Right kidney (tissue), 1 donor: Measurements from ENCODE around the gene KIF22.
"Not testable (repeated sequence)": the region's sequence is repeated elsewhere in the genome, so short reads cannot be mapped to it uniquely, and the experiment has no call there.

Experiments
- DNase-seq: peaks from one replicate; pipeline ENCODE4 v3.0.0-alpha.2; 2016

The KIF22 gene

DNA sequence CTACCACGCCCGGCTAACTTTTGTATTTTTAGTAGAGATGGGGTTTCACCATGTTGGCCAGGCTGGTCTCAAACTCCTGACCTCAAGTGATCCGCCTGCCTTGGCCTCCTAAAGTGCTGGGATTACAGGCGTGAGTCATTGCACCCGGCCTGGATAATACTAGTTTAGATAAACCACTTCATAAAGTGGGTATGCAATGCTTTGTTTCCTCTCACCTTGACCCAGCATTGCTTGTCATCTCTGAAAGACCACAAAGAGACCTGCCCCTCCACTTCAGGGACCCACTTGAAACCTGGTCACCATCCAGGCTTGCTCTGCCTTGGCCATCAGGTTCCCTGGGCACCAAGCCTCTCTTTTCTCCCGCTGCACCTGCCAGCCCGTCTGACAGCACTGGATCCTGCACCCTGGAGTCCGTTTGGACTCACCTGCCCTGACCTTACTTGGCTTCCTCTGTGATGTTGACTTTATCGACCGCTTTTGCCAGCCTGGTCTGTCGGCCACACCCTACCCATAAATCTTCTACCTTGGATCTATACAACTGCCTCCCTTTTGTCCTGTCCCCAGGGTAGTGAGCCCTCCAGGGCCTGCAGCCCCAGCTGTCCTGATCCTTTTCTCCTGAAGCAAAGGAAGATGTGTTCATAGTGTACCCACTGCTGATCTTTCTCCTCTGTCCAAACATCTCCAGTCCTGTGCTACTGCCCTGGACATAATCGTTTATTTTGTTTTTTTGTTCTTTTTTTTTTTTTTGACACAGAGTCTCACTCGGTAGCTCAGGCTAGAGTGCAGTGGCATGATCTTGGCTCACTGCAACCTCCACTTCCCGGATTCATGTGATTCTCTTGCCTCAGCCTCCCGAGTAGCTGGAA is 25.2 kb upstream of the KIF22 start:
- DNase-seq: no peak

DNA sequence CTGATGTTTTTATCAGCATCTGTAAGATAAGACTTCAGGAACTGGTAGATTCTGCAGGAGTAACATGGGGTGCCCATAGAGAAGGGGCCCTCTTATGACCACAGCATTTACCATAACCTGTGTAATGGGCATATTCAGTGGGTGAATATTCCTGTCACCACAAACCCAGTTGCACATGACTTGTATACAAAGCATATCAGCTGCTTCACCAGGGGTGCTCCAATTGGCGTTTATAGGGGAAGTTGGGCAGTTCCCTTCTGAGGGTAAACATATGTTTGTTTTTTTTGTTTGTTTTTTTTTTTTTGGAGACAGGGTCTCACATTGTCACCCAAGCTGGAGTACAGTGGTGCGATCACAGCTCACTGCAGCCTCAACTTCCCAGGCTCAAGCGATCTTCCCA is 24.0 kb upstream of the KIF22 start:
- no peak for DNase-seq

DNA sequence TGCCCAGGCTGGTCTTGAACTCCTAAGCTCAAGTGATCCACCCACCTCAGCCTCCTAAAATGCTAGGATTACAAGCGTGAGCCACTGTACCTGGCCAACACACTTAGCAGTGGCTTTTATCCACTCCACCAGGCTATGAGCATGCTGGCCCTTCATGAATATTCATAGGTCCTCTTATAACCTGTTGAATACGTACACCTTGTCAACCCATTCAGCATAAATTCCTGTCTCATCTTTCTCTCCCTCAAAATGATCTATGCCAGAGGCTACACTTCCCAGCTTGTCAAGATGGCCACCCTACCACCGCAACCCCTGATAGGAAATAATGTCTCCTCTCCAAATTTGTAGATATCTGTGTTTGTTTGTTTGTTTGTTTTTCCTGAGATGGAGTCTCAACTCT is 23.5 kb upstream of the KIF22 start:
- DNase-seq: no peak

DNA sequence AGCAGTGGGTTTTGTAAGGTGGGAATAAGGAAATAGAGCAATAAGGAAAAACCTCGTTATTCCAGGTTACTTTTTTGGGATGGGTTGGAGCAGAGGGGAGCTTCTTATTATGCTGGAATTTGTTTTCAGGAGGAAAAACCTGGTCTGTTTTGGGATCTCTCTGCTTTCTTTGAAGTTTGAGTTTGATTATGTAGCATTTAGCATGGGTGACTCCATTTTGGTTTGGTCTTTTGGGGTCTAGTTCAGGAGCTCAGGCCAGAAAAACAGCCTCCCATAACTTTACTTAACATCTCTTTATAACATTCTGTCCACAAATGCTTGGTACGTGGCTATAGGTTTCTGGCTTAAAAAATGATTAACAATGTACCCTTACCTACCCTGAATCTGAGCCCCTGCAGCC is 21.0 kb upstream of the KIF22 start:
- no peak for DNase-seq

DNA sequence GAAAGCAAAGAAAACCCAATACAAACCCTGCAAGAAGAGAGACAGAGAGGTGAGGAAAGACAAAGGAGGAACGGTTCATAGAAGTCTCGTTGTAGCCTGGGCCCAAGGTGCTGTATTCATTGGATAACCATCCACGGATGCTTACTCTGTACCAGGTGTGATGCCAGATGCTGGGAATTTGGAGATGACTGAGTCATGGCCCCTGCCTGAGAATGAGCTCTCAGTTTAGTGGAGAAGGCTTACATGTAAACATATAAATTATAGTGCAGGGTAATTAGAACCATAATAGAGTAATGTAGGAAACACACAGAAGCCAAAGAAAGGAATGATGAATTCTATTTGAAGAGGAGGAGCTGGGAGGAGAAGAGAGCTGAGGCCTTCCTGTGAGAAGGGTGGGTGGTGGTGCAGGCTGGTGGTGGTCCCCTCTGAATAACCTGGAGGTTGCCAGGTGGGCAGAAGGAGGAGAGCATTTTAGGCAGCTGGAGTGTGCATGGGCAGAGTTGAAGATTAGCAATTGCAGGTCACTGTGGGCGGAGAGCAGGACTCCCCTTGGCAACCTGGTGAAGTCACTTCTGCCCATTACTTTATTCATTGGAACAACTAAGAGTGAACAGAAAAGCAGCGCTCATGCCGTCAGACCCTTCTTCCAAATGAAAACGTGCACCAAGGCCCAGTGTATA is 20.2 kb upstream of the KIF22 start:
- DNase-seq: no peak

DNA sequence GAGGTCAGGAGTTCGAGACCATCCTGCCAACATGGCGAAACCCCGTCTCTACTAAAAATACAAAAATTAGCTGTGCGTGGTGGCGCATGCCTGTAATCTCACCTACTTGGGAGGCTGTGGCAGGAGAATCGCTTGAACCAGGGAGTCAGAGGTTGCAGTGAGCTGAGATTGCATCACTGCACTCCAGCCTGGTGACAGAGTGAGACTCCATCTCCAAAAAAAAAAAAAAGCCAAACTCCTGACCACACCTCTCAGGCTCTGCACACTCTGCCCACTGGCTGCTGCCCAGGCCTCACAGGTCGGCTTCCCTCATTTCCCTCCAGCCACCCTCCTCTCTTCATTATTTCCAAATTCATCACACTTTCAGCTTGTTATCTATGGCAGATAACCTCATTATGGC is 18.2 kb upstream of the KIF22 start:
- DNase-seq: not testable (repeated sequence)

DNA sequence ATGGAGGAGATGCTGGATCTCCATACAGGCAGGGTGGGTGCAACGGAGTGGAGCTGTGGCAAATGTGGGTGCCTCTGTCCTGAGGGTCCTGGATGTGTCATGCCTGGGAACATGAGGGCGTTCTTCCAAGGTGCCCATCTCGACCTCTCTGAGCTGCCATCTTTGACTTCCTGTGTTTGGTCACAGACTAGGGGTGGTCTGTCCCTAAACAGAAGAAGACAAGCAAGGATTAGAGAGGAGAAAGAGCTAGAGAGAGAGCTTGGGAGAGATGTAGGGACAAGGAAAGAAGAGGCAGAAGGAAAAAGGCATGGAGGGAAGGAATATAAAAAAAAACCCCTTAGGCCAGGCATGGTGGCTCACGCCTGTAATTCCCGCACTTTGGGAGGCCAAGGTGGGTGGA is 15.8 kb upstream of the KIF22 start:
- DNase-seq: no peak

DNA sequence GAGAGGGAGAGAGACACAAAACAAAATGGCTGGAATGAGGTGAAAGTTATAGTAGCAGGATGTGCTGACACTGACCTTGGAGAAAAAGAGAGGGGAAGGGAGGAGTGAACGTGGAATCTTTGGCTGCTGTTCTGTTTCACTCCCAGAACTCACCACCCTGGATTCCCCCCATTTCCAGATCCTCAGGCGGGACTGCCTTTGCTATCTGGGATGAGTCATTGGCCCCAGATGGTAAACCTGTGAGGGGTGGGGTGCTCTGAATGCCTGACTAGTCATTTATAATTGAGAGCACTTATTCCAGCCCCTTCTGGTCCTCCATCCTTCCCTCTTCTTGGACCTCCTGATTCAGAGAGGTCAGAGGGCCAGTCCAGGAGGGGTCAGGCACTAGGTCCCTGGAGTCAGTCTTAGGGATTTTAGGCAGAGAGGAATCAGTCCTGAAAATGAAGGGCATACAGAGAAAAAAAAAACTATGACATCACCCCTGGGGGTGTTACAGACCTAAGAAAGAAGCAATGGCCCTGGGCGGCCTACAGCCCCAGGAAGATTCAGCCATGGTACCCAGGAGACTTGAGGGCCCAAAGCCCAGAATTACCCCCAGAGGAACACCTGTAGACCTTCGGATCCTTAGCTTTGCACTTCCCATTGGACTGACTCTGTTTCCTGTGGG is 14.7 kb upstream of the KIF22 start:
- no peak for DNase-seq

DNA sequence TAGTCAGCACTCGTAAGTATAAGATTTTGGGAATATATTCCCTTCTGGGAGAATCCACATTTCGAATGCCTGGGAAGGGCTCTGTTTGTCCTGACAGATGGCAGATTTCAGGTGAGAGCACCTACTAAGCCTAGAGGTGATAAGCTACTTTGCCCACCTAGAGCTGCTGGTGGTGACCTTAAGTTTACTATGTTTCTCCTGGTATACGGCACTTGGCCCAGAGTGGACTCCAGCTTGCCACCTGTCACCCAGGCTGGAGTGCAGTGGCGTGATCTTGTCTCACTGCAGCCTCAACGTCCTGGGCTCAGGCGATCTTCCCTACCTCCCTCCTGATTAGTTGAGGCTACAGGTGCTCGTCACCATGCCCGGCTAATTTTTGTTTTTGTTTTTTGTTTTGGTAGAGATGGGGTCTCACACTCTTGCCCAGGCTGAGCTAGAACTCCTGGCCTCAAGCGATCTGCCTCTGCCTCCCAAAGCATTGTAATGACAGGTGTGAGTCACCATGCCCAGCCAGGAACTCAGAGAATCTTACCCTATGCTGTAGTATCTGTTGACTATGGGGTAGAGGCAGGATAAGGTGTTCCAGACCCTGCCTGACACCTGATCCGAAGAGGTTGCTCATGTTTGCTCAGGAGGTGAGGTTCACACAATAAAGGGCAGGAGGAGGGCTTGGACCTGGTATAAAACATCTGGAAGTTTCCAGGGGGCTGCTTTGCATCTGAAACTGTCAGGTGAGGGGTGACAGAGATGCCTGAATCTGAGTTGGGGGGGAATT is 12.8 kb upstream of the KIF22 start, which contains the start of gene ZG16:
ZG16 (plus strand) TSS at position 681 of the 775 bp plus-strand sequence. CDS start 1,011 bp downstream, outside the sequence.
- no peak for DNase-seq

DNA sequence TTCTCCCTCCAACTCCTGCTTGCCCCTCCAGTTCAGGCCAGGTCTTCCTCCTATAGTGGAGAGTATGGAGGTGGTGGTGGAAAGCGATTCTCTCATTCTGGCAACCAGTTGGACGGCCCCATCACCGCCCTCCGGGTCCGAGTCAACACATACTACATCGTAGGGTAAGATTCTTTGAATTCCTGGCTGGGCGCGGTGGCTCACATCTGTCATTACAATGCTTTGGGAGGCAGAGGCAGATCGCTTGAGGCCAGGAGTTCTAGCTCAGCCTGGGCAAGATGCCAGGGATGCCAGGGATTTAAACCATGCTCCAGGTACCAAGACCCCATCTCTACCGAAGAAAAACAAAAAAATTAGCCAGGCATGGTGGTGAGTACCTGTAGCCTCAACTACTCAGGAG is 11.1 kb upstream of the KIF22 start:
- DNase-seq: no peak

DNA sequence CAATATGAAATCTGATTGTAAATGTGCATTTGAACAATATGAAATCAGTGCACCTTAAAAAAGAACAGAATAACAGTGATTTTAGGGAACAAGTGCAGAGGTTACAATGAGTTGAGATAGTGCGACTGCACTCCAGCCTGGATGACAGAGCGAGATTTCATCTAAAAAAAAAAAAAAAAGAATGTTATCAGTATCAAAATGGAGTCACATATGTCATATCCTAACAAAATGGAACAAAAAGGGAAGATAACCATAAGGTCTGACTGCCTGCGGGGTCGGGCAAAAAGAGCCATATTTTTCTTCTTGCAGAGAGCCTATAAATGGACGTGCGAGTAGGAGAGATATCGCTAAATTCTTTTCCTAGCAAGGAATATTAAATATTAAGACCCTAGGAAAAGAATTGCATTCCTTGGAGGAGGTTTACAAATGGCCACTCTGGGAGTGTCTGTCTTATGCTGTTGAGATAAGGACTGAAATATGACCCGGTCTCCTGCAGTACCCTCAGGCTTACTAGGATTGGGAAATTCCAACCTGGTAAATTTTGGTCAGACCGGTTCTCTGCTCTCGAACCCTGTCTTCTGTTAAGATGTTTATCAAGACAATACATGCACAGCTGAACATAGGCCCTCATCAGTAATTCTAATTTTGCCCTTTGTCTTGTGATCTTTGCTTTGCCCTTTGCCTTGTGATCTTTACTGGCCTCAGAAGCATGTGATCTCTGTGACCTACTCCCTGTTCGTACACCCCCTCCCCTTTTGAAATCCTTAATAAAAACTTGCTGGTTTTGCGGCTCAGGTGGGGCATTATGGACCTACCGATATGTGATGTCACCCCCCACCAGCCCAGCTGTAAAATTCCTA is 7.2 kb upstream of the KIF22 start:
- not testable (repeated sequence) for DNase-seq

DNA sequence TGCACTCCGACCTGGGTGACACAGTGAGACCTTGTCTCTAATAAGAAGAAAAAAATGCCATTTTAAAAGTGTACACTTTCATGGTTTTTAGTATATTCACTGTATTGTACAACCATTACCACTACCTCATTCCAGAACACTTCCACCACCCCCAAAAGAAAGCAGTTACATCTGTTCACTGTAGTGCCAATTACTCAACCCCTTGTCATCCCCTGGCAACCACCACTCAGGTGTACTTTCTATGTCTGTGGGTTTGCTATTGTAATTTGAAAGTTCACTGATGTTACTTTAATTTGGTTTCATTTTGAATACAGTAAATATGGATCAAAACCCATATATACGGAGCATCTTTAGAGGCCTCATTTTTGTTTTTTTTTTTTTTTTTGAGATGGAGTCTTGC is 6.4 kb upstream of the KIF22 start:
- no peak for DNase-seq

DNA sequence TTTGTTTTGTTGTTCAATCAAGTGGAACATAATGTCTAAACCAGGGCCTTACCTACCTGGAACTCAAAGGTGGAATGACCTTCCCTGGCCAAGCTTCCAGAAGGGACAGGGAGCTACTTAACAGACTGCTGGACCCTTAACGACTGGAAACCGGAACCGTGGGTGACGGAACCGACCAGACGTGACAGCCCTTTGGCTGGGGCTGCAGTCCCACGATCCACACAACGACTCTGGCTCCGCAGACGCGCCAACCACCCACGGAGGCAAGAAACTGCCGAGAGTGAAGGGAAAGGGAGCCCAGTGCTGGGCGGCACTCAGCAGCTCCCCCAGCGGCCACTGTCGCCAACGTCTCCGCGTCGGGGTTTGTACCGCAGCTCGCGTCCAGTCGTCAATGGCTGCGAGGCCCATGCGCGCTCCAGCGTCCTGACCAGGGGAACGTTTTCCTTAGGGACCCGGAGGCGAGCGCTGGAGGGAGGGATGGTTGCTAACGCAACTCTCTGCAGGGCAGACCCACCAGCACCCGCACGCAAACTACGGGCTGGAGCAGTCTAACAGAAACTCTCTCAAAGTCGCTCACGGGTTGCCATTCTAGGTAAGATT is 5.5 kb upstream of the KIF22 start:
- peak; percentile 75 for DNase-seq

DNA sequence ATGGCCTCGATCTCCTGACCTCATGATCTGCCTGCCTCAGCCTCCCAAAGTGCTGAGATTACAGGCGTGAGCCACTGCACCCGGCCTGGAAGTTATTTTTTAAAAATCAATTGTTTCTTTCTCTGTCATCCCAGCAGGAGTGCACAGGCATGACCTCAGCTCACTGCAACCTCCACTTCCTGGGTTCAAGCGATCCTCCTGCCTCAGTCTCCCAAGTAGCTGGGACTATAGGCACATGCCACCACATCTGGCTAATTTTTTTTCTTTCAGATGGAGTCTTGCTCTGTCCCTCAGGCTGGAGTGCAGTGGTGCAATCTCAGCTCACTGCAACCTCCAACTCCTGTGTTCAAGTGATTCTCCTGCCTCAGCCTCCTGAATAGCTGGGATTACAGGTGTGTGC is 3.4 kb upstream of the KIF22 start:
- DNase-seq: not testable (repeated sequence)

DNA sequence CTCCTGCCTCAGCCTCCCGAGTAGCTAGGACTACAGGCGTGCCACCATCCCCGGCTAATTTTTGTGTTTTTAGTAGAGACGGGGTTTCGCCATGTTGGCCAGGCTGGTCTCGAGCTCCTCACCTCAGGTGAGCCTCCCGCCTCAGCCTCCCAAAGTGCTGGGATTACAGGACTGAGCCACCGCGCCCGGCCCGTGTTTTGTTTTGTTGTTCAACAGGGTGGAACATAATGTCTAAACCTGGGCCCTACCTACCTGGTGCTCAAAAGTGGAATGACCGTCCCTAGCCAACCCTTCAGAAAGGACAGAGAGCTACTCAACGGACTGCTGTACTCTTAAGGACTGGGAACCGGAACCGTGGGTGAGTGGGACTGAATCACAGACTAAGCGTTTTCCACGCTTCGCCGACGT is 772 bp upstream of the KIF22 start:
- no peak for DNase-seq

DNA sequence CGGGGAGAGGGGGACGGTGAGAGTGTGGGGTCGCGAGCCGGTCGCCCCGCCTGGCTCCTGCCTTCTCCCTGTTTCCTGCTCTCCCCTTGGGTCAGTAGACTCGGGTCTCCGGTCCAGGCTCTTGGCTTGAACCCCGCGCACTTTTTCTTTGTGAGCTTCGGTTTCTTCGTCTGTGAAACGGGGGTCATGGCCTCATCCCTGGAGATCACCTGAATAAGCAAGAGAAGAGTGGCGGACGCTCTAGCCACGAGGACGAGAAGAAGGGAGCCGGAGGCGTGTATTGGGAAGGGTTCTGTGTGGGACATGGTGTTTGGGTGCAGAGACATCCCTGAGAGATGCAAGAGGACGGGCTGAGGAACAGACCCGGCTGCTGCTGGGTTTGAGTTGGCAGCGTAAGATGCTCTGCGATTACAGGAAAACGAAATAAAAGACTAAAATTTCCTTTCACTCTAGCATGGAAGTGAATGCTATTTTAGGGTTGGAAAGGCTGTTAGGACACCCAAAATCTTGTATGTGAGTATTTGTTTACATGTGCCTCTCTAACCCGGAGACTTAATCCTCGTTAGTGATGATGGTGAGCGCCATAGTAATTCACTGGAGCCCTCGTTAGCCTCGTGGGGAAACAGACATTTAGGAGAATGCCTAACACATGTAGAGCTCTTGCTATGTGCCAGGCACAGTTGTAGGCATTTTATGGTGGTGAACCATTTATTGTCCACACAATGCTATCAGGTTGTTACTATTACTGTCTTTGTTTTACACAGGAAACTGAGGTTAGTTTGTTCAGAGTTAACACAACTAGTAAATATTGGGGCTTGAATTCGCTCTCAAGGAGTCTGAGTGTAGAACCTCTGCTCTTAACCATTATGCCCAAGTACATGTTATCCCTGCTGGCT is 646 bp downstream of the KIF22 start:
- DNase-seq: no peak

DNA sequence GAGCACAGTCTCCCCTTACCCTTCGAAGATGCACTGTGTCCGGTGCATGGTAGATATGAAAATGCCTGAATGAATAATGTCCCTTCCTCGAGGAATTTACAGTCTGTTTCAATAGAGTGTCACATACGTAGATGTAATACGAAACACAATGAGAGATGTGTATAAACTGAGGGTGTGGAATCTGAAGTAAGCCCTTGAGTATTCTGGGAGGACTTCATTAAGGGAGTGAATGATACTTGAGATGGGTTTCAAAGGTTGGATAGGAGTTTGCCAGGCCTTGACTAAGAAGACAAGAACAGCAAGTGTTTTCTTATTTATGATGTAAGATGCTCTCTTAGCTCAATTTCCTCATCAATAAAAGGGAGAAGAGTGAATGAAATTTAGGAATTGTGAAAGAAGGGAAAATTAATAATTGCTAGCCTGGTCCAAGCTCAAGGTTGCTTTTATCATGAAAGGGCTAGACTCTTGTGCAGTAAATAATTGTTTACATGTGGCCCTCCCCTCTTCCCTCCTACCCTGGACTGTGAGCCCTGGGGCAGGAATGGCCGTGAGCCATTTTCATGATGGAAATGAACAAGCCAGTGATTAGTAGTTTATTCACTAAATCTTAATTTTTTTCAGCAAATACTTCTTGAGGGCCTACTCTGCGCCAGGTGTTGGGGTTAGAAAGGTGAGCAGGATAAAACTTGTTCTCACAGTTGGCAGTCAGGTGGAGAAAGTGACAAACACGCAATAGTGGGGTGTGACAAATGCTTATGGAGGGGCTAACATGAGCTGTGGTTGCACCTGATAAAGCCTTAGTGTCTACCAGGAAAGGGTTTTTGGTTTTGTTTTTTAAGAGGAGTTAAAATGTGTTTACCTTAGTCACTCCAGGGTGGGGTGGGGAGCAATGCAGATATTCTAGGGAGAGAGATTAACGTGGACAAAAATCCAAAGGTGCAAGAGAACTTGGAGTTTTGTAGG is 1.6 kb downstream of the KIF22 start:
- no peak for DNase-seq

DNA sequence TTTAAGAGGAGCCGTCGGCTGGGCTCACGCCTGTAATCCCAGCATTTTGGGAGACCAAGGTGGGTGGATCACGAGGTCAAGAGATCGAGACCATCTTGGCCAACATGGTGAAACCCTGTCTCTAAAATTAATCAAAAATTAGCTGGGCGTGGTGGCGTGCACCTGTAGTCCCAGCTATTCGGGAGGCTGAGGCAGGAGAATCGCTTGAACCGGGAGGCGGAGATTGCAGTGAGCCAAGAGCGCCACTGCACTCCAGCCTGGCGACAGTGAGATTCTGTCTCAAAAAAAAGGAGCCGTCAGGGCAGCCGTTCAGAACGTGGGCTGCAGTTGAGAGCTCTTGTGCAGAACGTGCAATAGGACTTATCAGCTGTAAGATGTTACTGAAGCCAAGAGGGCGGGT is 2.6 kb downstream of the KIF22 start:
- DNase-seq: not testable (repeated sequence)

DNA sequence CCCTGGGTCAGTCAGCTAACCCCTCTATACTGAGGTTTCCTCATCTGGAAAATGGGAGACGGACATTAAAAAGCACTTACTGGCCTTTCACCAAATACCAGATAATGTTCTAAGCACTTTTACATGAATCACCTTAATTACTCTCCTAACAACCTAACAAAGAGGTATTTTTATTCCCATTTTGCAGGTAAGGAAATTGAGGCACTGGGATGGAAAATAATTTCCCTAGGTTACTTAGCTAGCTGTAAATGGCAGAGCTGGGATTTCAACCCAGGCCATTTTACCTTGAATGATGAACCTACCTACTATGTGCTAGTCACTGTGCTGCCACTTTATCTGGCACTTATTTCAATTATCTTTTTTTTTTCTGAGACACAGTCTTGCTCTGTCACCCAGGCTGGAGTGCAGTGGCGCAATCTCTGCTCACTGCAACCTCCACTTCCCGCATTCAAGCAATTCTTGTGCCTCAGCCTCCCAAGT is 3.7 kb downstream of the KIF22 start:
- no peak for DNase-seq
